T-cell (primary cell): ENCODE measurements around the gene TRIM34. TPM values are rescaled to one million over a fixed set of nuclear protein-coding genes. Genes with fewer than 3 reads are reported as not detected.
"Not testable (repeated sequence)": the region's sequence is repeated elsewhere in the genome, so short reads cannot be mapped to it uniquely, and the experiment has no call there.

Source experiments
- ATAC-seq, 4 experiments: fragments of 200-7000 bp in 3 of 4; fragments of 150-1000 bp in 1 of 4; cut with Tn5 transposase; replicated peaks in 1 of 4; 1 replicate in 3 of 4; 2 replicates in 1 of 4; pipeline ENCODE4 v1.10.0; 2021; ENCODE audit warnings: moderate library complexity in 3 of 4, mild to moderate bottlenecking in 2 of 4, moderate number of reproducible peaks in 1 of 4
- CTCF ChIA-PET, 2 donors: fragments of 300-600 bp; sonication (Branson Sonifier 250); formaldehyde crosslinking; loops; one replicate each; lab custom pipeline; 2022; ENCODE audit warnings: antibody characterized with exemption in 2 of 2; lab: Charles Lee
- POLR2A ChIA-PET, 2 donors: fragments of 300-600 bp; sonication (Branson Sonifier 250); formaldehyde crosslinking; loops; one replicate each; lab custom pipeline; 2022; ENCODE audit warnings: antibody characterized with exemption in 2 of 2; lab: Charles Lee
- DNase-seq, 35 experiments: peaks; one replicate each; pipeline versions ENCODE4 v3.0.0 to v3.0.0-alpha.2; 2013 to 2023
- H3K27ac ChIP-seq: one replicate; pipeline ENCODE4 v1.5.1; 2013; ENCODE audit warnings: low read length
- H3K27me3 ChIP-seq, 2 experiments: replicated peaks in 1 of 2; 1 replicate in 1 of 2; 2 replicates in 1 of 2; pipeline versions ENCODE4 v1.6.1 to v1.7.0; 2013; ENCODE audit warnings: low read length in 1 of 2, mixed read lengths in 1 of 2; ENCODE audit not compliant: control insufficient read depth in 2 of 2, insufficient read depth in 2 of 2; ENCODE audit errors: extremely low read depth in 1 of 2
- H3K36me3 ChIP-seq, 2 donors: 1 replicate in 1 of 2; 2 replicates in 1 of 2; pipeline versions ENCODE4 v1.6.1 to v1.7.0; 2013; ENCODE audit warnings: low read length in 1 of 2; ENCODE audit not compliant: control insufficient read depth in 2 of 2, insufficient read depth in 1 of 2; ENCODE audit errors: extremely low read depth in 1 of 2
- H3K4me1 ChIP-seq, 2 experiments: 1 replicate in 1 of 2; 2 replicates in 1 of 2; pipeline versions ENCODE4 v1.6.1 to v1.7.0; 2013; ENCODE audit warnings: low read length in 2 of 2, mixed read lengths in 1 of 2; ENCODE audit not compliant: insufficient read depth in 2 of 2, control insufficient read depth in 1 of 2; ENCODE audit errors: extremely low read depth in 1 of 2
- H3K4me3 ChIP-seq, 2 donors: 1 replicate in 1 of 2; 2 replicates in 1 of 2; pipeline versions ENCODE4 v1.5.1 to v1.7.0; 2013; ENCODE audit warnings: mild to moderate bottlenecking in 2 of 2, low read length in 1 of 2, moderate library complexity in 1 of 2; ENCODE audit not compliant: control insufficient read depth in 1 of 2; ENCODE audit errors: extremely low read depth in 1 of 2
- H3K9me3 ChIP-seq: 2 replicates; pipeline ENCODE4 v1.7.0; 2013
- H3K27ac Mint-ChIP-seq, 2 donors: one replicate each; pipeline ENCODE4 v1.8.0; 2020 to 2021; ENCODE audit warnings: mild to moderate bottlenecking in 2 of 2, mixed read lengths in 2 of 2
- H3K27me3 Mint-ChIP-seq, 2 donors: one replicate each; pipeline ENCODE4 v1.8.0; 2021 to 2022; ENCODE audit warnings: mixed read lengths in 2 of 2
- H3K36me3 Mint-ChIP-seq: one replicate; pipeline ENCODE4 v1.8.0; 2021; ENCODE audit warnings: mixed read lengths
- H3K4me1 Mint-ChIP-seq, 3 donors: one replicate each; pipeline ENCODE4 v1.8.0; 2020 to 2022; ENCODE audit warnings: mixed read lengths in 3 of 3, mild to moderate bottlenecking in 1 of 3
- H3K4me3 Mint-ChIP-seq, 3 donors: one replicate each; pipeline ENCODE4 v1.8.0; 2020 to 2022; ENCODE audit warnings: mild to moderate bottlenecking in 3 of 3, mixed read lengths in 3 of 3, moderate library complexity in 3 of 3
- H3K9me3 Mint-ChIP-seq, 3 donors: one replicate each; pipeline ENCODE4 v1.8.0; 2020 to 2022; ENCODE audit warnings: mixed read lengths in 3 of 3
- WGBS: methylation state at CpG from one replicate; pipeline ENCODE4 v1.1.5; 2013; ENCODE audit warnings: missing lambda C conversion rate; ENCODE audit not compliant: insufficient coverage; 5-methylcytosine and 5-hydroxymethylcytosine counted together
- total RNA-seq, 35 experiments: library from RNA in 6 of 35; stranded (reverse) in 6 of 35; fragments of 120-200 nt in 1 of 35; gene quantifications; one replicate each; pipeline versions ENCODE4 v1.2.1 to v1.2.4 and lab custom pipeline; 2013 to 2026

TRIM34 gene
- total RNA-seq, 5 donors from 2014 or later (not counting 1 experiment from before 2014, with no cell fraction given): 7.4 to 13.5 (median 10.4) TPM

DNA sequence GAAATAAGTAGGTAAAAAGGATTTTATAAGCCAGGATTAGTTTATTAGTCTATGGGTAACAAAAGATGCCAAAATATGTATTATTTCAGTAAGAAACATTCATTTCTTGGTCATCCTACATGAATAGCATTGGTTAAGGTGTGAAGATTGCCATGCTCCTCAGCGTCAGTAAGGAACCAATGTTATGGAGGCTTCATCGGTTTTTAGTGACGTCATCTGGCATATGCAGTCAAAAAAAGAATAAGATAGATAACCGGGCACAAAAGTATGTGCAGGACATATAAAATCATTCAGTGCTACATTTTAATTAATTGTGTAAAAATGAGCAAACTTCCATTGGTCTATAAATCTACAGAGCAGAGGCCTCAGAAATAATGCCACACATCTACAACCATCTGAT is 30.7 kb downstream of the TRIM34 start:
- ATAC-seq (no peak), DNase-seq (no peak)
- CTCF ChIA-PET: no interaction called here
- Mint-ChIP-seq H3K4me1 (peaks cover 0 to 6% (median 0%) of the 10 kb centered on the region in 3 donors), H3K9me3 (peaks cover 2 to 11% (median 4%) of the 10 kb centered on the region in 3 donors), H3K27ac (no peak overlapping the region), H3K27me3 (no peaks in the 10 kb centered on the region), H3K4me3 (no peak overlapping the region), H3K36me3 (peaks cover 29% of the 10 kb centered on the region)
- POLR2A ChIA-PET: no interaction called here
- no peaks in the 10 kb centered on the region for H3K4me1 ChIP-seq
- H3K27ac ChIP-seq: no peak overlapping the region
- WGBS: 100% methylated on average over 1 of the region's 4 CpGs
- H3K36me3 ChIP-seq: no peaks in the 10 kb centered on the region
- H3K9me3 ChIP-seq: no peaks in the 10 kb centered on the region
- no peak overlapping the region for H3K4me3 ChIP-seq
- no peaks in the 10 kb centered on the region for H3K27me3 ChIP-seq

DNA sequence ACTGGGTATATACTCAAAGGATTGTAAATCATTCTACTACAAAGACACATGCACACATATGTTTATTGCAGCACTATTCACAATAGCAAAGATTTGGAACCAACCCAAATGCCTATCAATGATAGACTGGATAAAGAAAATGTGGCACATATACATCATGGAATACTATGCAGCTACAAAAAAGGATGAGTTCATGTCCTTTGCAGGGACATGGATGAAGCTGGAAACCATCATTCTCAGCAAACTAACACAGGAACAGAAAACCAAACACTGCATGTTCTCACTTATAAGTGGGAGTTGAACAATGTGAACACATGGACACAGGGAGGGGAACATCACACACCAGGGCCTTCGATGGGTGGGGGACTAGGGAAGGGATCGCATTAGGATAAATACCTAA is 32.2 kb downstream of the TRIM34 start:
- H3K4me3 Mint-ChIP-seq, POLR2A ChIA-PET, CTCF ChIA-PET, H3K9me3 ChIP-seq, H3K27me3 ChIP-seq, ATAC-seq, DNase-seq, H3K4me1 ChIP-seq, H3K36me3 ChIP-seq, H3K4me1 Mint-ChIP-seq, H3K27ac Mint-ChIP-seq, H3K27me3 Mint-ChIP-seq, H3K27ac ChIP-seq, H3K4me3 ChIP-seq: not testable (repeated sequence)
- Mint-ChIP-seq H3K9me3 (peaks cover 2 to 11% (median 4%) of the 10 kb centered on the region in 3 donors), H3K36me3 (peaks cover 23% of the 10 kb centered on the region)
- 100% methylated on average over 2 of the region's 2 CpGs for WGBS

DNA sequence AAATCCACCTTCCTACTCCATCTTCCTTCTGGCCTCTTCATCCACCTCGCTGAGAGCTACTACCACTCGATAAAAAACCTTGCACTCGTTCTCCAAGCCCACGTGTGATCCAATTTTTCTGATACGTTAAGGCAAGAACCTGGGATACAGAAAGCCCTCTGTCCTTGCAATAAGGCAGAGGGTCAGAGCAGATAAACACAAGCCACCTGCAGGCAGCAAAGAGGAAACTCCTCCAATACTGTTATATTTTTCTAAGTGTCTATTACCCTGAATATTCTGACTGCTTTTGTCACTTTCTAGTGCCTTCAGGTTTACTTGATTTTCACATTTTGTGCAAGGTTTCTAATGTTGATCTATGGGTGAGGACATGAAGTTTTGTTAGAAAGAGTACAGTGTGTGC is 33.5 kb downstream of the TRIM34 start:
- 88% methylated on average over 5 of the region's 5 CpGs for WGBS
- POLR2A ChIA-PET: no interaction called here
- H3K27ac Mint-ChIP-seq: no peak overlapping the region

DNA sequence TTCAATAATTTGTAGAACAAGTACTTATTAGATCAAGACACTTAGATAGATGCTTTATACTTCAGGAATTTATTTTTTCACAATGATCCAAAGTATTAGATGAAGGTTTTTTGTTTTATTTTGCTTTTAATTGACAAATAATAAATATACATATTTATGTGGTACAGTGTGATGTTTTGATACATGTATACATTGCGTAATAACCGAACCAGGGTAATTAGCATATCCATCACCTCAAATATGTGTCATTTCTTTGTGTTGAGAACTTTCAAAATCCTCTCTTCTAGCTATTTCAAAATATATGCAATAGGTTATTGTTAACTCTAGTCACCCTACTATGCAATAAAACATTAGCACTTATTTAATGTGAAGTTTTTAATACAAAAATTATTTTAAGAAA is 38.7 kb downstream of the TRIM34 start:
- WGBS: no CpG with 5 or more reads among the region's 2 CpGs
- Histone ChIP-seq H3K4me3 (no peak overlapping the region), H3K27ac (no peak overlapping the region), H3K27me3 (no peaks in the 10 kb centered on the region), H3K4me1 (no peaks in the 10 kb centered on the region), H3K36me3 (peaks cover 0 to 37% of the 10 kb centered on the region in 2 donors), H3K9me3 (no peaks in the 10 kb centered on the region)
- ATAC-seq (no peak), DNase-seq (no peak)
- CTCF ChIA-PET: no interaction called here
- H3K27ac Mint-ChIP-seq: no peak overlapping the region
- no peak overlapping the region for H3K4me3 Mint-ChIP-seq
- peaks cover 29% of the 10 kb centered on the region for H3K36me3 Mint-ChIP-seq
- H3K4me1 Mint-ChIP-seq: no peaks in the 10 kb centered on the region
- no peaks in the 10 kb centered on the region for H3K27me3 Mint-ChIP-seq
- POLR2A ChIA-PET: interaction anchor here in 1 of 2 donors (1.0 kb wide), 1 partner anchor 15 kb away, joined by 3 read pairs; no protein-coding TSS in a partner anchor
- peaks cover 0 to 2% (median 0%) of the 10 kb centered on the region in 3 donors for H3K9me3 Mint-ChIP-seq

More for the DNA sequence above, 33.5 kb downstream of the TRIM34 start:
- Mint-ChIP-seq H3K4me3 (no peak overlapping the region), H3K4me1 (peaks cover 0 to under 1% (median 0%) of the 10 kb centered on the region in 3 donors), H3K36me3 (peaks cover 21% of the 10 kb centered on the region), H3K9me3 (peaks cover 0 to 7% (median 0%) of the 10 kb centered on the region in 3 donors), H3K27me3 (no peaks in the 10 kb centered on the region)
- H3K27ac ChIP-seq: no peak overlapping the region
- ATAC-seq: no peak
- H3K27me3 ChIP-seq: no peaks in the 10 kb centered on the region
- DNase-seq: no peak
- H3K4me1 ChIP-seq: no peaks in the 10 kb centered on the region
- no peak overlapping the region for H3K4me3 ChIP-seq
- H3K36me3 ChIP-seq: no peaks in the 10 kb centered on the region
- CTCF ChIA-PET: no interaction called here
- H3K9me3 ChIP-seq: no peaks in the 10 kb centered on the region

DNA sequence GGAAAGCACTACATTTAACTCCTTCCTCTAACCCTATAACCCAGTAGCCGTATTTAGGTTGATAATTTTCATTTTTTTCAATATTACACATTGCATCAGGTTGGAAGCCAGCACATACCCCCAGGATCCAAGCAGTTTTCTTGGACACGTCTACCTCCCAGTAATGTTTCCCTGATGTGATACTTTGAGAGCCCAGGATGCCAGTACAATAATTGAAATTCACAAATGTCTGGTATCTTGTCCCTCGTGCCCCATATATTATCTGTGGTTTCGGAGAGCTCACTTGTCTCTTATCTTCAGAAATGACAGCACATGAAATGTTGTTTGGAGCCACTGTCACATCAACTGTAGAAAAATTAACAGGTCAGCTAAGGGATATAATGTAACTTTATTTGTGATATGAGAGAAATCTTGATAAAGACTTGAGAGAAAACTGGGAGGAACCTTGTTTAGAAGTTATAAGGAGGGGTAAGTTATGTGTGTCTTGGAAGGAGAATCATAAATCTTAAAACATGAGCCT is 40.3 kb downstream of the TRIM34 start:
- Histone ChIP-seq H3K9me3 (no peaks in the 10 kb centered on the region), H3K27me3 (no peaks in the 10 kb centered on the region), H3K4me1 (no peaks in the 10 kb centered on the region), H3K27ac (no peak overlapping the region), H3K36me3 (peaks cover 0 to 49% of the 10 kb centered on the region in 2 donors), H3K4me3 (no peak overlapping the region)
- Mint-ChIP-seq H3K36me3 (peaks cover 33% of the 10 kb centered on the region), H3K9me3 (no peaks in the 10 kb centered on the region), H3K27me3 (no peaks in the 10 kb centered on the region), H3K27ac (no peak overlapping the region), H3K4me3 (no peak overlapping the region), H3K4me1 (no peaks in the 10 kb centered on the region)
- ChIA-PET CTCF (interaction anchor here in 1 of 2 donors (0.7 kb wide), 1 partner anchor 16 kb away, joined by 3 read pairs; no protein-coding TSS in a partner anchor), POLR2A (interaction anchor here in 1 of 2 donors (0.7 kb wide), 1 partner anchor 73 kb away, joined by 3 read pairs; no protein-coding TSS in a partner anchor)
- no peak for DNase-seq
- ATAC-seq: no peak
- WGBS: 100% methylated on average over 1 of the region's 4 CpGs

DNA sequence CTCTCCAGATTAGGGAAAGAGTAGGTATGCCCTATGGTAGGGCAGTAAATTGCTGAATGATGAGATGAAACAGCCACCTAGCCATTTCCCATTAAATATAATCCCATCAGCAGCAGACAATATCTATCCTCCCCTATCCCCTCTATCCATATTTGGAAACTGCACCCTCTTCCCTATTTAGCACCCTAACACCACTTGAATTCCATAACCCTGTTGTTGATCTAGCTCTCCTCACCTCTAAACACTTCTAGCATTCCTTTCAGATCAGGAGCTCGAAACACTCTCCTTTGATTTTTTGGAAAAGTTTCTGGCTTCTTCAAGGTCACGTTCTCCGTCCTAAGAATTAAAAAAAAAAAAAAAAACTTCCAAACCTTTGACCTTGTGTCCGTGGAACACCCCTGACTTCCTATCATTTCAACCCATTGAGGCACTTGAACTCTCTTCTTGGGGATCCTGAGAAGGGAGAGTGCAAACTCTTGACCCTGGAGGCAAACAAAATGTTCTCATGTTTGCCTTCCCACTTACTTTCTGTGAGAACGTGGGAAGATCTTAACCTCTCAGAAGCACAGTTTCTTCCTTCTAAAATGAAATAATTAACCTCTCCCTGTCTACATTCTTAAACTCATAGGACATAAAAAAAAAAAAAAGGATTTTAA is 41.1 kb downstream of the TRIM34 start:
- no peaks in the 10 kb centered on the region for H3K27me3 Mint-ChIP-seq
- H3K36me3 ChIP-seq: peaks cover 0 to 56% of the 10 kb centered on the region in 2 donors
- H3K9me3 ChIP-seq: no peaks in the 10 kb centered on the region
- H3K4me1 Mint-ChIP-seq: no peaks in the 10 kb centered on the region
- H3K27ac ChIP-seq: no peak overlapping the region
- H3K4me1 ChIP-seq: no peaks in the 10 kb centered on the region
- no peak for DNase-seq
- ChIA-PET POLR2A (no interaction called here), CTCF (interaction anchor here in 1 of 2 donors (0.7 kb wide), 1 partner anchor 15 kb away, joined by 3 read pairs; no protein-coding TSS in a partner anchor)
- H3K4me3 Mint-ChIP-seq: no peak overlapping the region
- no peak overlapping the region for H3K4me3 ChIP-seq
- no CpG with 5 or more reads among the region's 5 CpGs for WGBS
- no peaks in the 10 kb centered on the region for H3K9me3 Mint-ChIP-seq
- H3K36me3 Mint-ChIP-seq: peaks cover 33% of the 10 kb centered on the region
- ATAC-seq: no peak
- H3K27ac Mint-ChIP-seq: no peak overlapping the region
- H3K27me3 ChIP-seq: no peaks in the 10 kb centered on the region
